ENCODE measurements around the gene RASSF10.

DNA sequence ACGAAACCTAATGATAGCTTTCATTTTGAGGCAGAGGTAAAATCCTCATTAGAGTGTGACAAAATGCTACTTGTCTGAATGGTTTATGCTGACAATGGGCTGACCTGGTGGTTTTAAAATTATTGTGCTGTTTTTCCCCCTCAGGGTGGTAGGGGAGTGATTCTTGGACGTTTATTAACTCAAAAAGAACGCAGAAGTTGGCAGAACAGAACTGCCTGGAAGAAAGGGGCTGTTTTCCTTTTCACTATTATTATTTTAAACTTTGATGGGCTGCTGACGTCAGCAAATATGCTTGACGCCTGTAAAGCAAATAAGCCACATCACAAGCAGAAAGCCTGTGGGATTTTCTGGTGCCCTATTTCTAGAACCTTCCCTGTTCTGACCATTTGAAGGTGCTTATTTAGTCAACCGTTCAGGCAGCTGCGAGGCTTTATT lies 4.0 kb downstream of the RASSF10 start:
- no peak for TF ChIP-seq CTCF (IDR thresholded peaks at IDR 0.05; ENCODE audit: insufficient read depth, low read depth, low read length)
- TF ChIP-seq EZH2 (IDR thresholded peaks at IDR 0.05; ENCODE audit: insufficient read depth, low read length) = no peak
